GM18909 (cell line): Measurements from ENCODE around the gene PES1.
"Not testable (repeated sequence)": the region's sequence is repeated elsewhere in the genome, so short reads cannot be mapped to it uniquely, and the experiment has no call there.

ENCODE experiments used
- ATAC-seq: cut with Tn5 transposase; IDR thresholded peaks from one replicate; pipeline ENCODE4 v1.9.1; 2021; ENCODE audit warnings: mild to moderate bottlenecking; ENCODE audit not compliant: unreplicated experiment, poor library complexity

PES1 gene

DNA sequence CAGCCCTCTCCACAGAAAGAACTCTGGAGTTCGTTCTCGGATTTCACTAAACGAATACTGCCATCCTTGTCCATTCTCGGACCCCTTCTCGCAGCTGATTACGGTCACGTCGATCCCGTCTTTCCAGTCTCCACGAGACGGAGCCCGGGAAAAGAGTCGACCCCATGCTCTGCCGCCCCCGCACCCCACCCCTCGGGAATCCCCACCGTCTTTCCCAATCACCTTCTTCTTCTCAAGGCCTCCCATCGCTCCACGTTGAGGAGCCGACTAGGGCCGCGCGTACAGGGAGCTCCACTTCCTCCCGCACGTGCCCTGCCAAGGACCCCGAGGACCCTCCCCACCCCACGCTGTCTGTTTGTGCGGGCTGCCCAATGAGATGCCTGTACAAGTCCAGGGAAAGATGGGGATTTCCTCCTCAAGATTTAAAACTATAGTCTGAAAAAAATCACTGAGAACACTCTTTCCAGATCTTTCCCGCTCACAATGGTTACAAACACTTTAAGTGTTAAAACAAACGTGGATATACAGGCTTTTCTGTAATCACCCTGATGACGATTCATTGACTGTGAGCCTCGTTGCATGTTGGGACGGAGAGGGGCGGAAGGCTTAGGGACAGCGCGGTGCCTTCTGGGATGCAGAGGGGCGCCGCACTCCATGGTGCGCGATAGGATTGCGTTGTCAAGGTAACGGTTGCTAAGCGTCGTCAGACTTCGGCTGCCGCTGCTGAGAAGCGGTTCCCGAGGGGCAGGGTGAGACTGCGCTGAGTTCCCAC is at the start of gene PES1:
Gene PES1 (minus strand): TSS at position 323 of the 772 bp plus-strand sequence. CDS start 77 bp downstream, at position 246.
- peak; percentile 95 for ATAC-seq

- no peak for ATAC-seq
Measured at GRCh38 chr22:30640839-30641430, 49.2 kb upstream of the PES1 start.

- no peak for ATAC-seq
Measured at GRCh38 chr22:30640361-30640760, 48.7 kb upstream of the PES1 start.

DNA sequence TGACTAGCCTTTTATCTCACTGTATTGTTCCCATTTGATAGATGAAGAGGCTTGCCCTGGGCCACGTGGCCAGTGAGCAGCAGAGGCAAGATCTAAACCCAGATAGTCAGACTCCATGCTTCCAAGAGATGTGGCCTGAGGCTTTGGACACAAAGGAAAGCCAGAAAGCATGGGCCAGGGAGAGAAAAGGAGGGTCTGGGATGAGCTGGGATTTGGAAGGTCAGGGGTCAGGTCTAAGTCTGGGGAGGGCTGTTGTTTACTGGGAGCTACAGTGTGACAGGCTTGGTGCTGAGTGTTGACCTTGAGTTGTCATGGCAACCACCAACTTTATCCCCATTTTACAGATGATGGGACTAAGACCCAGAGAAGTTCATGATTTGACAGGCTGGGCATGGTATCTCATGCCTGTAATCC is 46.0 kb upstream of the PES1 start:
- no peak for ATAC-seq

DNA sequence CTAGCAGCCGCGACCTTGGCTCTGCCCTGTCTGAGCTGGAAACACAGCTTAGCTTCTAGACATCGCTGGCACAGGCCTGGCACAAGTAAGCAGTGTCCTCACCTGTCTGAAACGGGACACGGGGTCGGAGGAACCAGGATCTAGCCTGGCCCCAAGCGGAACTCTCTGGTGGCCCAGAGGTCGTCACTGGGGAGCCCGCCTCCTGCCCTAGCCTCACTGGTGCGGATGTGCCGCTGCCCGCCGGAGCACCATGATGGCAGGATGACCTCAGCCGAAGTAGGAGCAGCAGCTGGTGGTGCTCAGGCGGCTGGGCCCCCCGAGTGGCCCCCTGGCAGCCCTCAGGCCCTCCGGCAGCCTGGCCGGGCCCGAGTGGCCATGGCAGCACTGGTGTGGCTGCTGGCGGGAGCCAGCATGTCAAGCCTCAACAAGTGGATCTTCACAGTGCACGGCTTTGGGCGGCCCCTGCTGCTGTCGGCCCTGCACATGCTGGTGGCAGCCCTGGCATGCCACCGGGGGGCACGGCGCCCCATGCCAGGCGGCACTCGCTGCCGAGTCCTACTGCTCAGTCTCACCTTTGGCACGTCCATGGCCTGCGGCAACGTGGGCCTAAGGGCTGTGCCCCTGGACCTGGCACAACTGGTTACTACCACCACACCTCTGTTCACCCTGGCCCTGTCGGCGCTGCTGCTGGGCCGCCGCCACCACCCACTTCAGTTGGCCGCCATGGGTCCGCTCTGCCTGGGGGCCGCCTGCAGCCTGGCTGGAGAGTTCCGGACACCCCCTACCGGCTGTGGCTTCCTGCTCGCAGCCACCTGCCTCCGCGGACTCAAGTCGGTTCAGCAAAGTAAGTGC is 44.7 kb upstream of the PES1 start:
- ATAC-seq = no peak

GRCh38 chr22:30635273-30636225 is 43.8 kb upstream of the PES1 start, which contains the start of gene SLC35E4:
SLC35E4 (plus strand) TSS chr22:30635781; CDS start chr22:30636451, 670 bp downstream.
- peak; percentile 71 for ATAC-seq

GRCh38 chr22:30634471-30635233 is 42.9 kb upstream of the PES1 start:
- ATAC-seq = peak; percentile 61

GRCh38 chr22:30631469-30631868 is 39.8 kb upstream of the PES1 start:
- not testable (repeated sequence) for ATAC-seq

DNA sequence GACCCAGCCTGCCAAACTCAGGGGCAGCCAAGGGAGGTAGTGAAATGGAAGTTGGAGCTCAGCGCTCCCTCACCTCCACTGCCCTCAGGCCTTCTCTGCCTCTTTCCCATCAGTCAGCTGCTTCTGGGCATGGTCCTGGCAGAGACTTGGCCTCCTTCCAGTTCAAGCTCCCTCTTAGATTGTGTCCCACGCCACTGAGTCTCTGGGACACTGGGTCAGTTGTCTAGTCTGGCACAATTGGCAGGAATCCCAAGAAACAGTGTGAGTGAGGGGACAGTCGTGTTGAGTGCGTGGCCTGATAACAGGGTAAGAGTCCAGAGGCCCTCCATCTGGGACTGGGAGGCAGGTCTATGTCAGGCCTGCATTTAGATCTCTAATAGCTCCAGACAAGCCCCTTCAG is 36.8 kb upstream of the PES1 start:
- ATAC-seq = no peak

- no peak for ATAC-seq
Measured at GRCh38 chr22:30627471-30627870, 35.8 kb upstream of the PES1 start.

- ATAC-seq = no peak
Measured at GRCh38 chr22:30626413-30626812, 34.7 kb upstream of the PES1 start.

DNA sequence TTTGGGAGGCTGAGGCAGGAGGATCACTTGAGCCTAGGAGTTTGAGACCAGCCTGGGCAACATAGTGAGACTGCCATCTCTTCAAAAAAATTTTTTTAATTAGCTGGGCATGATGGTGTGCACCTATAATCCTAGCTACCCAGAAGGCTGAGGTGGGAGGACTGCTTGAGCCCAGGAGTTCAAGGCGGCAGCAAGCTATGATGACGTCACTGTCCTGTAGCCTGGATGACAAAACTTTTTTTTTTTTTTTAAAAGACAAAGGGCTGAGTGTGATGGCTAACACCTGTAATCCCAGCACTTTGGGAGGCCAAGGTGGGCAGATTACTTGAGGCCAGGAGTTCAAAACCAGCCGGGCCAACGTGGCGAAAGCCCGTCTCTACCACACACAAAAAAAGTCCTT is 28.2 kb upstream of the PES1 start:
- ATAC-seq = not testable (repeated sequence)

DNA sequence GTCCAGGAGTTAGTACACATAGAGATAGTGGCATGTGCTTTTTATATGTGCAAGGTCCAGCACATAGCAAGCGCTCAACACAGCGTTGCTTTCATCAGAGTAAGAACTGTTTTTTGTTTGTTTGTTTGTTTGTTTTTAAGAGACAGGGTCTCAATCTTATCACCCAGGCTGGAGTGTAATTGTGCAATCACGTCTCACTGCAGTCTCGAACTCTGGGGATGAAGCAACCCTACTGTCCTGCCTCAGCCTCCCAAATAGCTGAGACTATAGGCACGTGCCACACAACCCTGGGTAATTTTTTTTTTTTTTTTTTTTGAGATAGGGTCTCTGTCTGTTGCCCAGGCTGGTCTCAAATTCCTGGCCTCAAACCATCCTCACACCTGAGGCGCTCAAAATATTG is 26.1 kb upstream of the PES1 start:
- ATAC-seq = no peak

- ATAC-seq = no peak
Measured at GRCh38 chr22:30615543-30615954, 23.8 kb upstream of the PES1 start.

DNA sequence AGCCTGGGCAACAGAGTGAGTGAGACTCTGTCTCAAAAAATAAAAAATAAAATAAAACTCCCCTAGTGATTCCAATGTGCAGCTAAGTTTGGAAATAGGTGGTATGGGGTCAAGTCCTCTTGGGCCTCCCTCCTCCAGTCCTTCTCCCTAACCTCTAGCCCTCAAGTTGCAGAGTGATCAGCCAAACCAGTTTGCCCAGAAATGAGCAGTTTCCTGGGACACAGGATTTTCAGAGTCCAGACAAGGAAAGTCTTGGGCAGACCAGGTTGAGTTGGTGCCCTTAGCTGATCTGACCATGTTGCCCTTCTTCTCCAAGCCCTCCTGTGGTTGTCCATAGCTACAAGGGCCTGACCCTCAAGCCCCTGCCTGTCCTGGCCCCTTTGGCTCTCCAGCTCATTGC is 23.2 kb upstream of the PES1 start:
- no peak for ATAC-seq

DNA sequence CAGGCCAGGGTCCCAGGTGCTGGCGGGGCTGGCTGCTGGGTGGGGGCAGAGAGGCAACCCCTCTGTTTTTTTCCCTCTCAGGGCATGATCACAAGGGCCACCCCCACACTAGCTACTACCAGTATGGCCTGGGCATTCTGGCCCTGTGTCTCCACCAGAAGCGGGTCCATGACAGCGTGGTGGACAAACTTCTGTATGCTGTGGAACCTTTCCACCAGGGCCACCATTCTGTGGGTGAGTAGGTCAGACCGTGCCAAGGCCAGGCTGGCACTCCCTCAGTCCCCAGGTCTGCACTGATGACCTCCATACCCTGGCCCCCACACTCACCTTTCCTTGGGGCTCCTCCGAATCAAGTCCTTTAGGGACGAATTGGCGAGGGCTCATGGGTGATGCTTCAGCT is 22.6 kb upstream of the PES1 start:
- ATAC-seq = no peak

DNA sequence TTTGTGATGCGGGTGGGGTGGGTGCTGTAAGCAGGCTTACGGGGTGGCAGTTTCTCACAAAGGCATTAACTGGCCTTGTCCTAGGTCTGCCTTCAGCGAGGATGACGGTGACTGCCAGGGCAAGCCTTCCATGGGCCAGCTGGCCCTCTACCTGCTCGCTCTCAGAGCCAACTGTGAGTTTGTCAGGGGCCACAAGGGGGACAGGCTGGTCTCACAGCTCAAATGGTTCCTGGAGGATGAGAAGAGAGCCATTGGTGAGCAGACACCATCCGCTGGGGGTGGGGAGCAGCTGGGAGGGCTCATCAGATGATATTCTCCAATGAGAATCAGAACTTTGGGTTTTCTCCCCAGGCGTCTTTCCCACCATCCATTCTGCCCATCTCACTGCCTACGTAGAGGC is 21.1 kb upstream of the PES1 start:
- no peak for ATAC-seq

GRCh38 chr22:30611197-30611596 is 19.5 kb upstream of the PES1 start:
- ATAC-seq = no peak

GRCh38 chr22:30610299-30610698 is 18.6 kb upstream of the PES1 start:
- no peak for ATAC-seq
